ENCODE data around the gene ST6GALNAC6.

Gene ST6GALNAC6

DNA sequence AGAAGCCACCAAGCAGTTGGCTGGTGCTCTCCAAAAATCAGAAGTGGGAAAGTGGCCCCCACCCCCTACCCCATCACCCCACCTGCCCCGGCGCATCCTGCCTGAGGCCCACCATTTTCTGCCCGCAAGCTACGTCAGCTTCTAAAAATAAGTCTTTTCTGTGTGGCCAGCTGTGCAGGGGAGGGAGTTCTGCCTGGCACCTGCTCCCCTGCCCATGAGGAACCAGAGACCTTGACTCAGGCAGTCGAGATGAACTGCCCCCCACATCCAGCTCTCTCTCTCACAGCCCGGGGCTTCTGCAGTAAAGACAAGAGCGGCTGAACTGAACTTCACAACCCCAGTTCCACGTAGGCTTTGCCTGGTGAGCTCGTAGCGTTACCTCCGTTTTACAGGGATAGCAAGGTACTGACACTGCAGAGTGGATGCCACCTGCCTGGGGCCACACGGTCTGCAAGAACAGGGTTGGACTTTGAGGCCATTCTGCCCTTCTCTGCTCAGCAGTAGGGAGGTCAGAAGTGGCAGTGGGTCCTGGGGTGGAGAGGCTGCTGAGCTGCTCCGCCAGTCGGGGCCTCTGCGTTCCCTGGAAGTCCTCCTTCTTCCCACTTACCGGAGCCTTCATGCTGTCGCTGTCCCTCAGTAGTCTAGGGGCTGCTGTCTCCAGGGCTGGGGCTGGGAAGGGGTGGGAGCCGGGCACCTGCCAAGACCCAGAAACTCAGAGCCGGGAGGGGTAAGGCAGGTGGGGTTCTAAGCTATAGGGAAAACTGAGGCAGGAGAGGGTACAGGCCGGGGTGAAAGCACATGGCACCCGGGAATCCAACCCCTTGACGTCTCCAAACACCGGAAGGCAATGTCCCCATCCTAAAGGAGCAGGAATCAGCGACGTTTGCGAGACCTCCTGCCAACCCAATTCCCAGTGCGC is 16.7 kb upstream of the ST6GALNAC6 start:
- H3K36me3 ChIP-seq (ENCODE audit: control insufficient read depth, insufficient read depth, low read length), result no peaks in the 10 kb centered on the region
- H3K9me3 ChIP-seq (ENCODE audit: control insufficient read depth, low read length), result no peaks in the 10 kb centered on the region
- peak overlapping the region; percentile 46 for H3K4me3 ChIP-seq (ENCODE audit: extremely low read depth, insufficient read depth, low read length, poor library complexity, severe bottlenecking)
- no peak overlapping the region for H3K27ac ChIP-seq (ENCODE audit: low read depth, low read length, severe bottlenecking)
- WGBS, 2 experiments (ENCODE audit: insufficient coverage in 2 of 2), result 52 to 75% methylated on average over 12 to 20 of the region's 27 CpGs
- H3K4me1 ChIP-seq (ENCODE audit: control insufficient read depth, insufficient read depth, low read length, poor library complexity, severe bottlenecking), result peaks cover 30% of the 10 kb centered on the region

DNA sequence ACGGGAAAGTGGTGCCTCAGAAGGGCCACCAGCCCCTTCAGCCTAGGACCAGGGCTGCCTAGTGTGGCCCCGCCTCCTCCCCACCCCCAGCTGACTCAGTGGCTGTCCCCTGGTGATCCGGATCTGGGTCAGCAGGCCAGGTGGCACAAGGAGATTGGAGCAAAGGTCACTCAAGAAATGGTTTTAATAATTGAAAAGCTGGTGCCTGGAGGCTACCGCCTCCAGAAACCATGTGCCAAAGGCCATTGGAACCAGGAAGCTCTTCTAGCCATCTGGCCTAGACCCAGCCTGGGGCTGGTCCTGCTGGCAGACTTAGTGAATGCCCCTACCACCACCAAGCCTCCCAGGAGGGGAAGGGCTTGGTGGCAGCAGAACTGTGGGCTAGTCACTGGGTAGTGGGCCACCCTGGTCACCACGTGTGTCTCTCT is 15.9 kb upstream of the ST6GALNAC6 start:
- no peaks in the 10 kb centered on the region for H3K36me3 ChIP-seq (ENCODE audit: control insufficient read depth, insufficient read depth, low read length)
- H3K27ac ChIP-seq (ENCODE audit: low read depth, low read length, severe bottlenecking), result no peak overlapping the region
- H3K9me3 ChIP-seq (ENCODE audit: control insufficient read depth, low read length), result no peaks in the 10 kb centered on the region
- WGBS, 2 experiments (ENCODE audit: insufficient coverage in 2 of 2), result 88 to 93% methylated on average over 3 of the region's 5 CpGs
- peaks cover 30% of the 10 kb centered on the region for H3K4me1 ChIP-seq (ENCODE audit: control insufficient read depth, insufficient read depth, low read length, poor library complexity, severe bottlenecking)
- H3K4me3 ChIP-seq (ENCODE audit: extremely low read depth, insufficient read depth, low read length, poor library complexity, severe bottlenecking), result no peak overlapping the region

DNA sequence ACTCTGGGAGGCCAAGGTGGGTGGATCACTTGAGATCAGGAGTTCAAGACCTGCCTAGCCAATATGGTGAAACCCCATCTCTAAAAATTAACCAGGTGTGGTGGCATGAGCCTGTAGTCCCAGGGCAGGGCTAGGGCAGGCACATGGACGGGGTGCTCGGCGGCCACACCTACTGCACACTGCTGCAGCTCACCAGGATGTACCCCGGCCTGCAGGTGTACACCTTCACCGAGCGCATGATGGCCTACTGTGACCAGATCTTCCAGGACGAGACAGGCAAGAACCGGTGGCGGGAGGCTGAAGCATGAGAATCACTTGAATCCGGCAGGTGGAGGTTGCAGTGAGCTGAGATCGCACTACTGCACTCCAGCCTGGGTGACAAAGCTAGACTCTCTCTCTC is 14.3 kb upstream of the ST6GALNAC6 start:
- H3K9me3 ChIP-seq (ENCODE audit: control insufficient read depth, low read length), result no peaks in the 10 kb centered on the region
- peaks cover 4% of the 10 kb centered on the region for H3K36me3 ChIP-seq (ENCODE audit: control insufficient read depth, insufficient read depth, low read length)
- peaks cover 23% of the 10 kb centered on the region for H3K4me1 ChIP-seq (ENCODE audit: control insufficient read depth, insufficient read depth, low read length, poor library complexity, severe bottlenecking)
- H3K27ac ChIP-seq (ENCODE audit: low read depth, low read length, severe bottlenecking), result no peak overlapping the region
- H3K4me3 ChIP-seq (ENCODE audit: extremely low read depth, insufficient read depth, low read length, poor library complexity, severe bottlenecking), result no peak overlapping the region
- 97 to 99% methylated on average over 9 to 11 of the region's 11 CpGs for WGBS, 2 experiments (ENCODE audit: insufficient coverage in 2 of 2)

DNA sequence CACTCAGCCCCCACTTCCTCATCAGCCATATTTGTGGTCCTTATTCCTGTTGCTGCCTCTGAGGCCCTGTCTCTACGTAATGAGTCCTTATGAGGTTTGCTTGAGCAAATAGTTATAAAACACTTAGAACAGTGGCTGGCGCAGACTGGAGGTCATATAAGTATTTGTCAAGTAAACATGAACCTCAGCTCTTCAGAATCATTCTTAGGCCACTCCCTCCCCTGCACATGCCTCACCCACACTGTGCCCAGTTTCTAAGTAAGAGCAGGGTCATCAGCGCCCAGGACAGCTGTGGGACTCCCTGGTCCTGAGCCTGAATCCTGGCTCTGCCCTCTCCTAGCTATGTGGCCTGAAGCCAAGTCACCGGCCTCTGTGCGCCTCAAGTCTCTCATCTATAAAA is 13.5 kb upstream of the ST6GALNAC6 start:
- Histone ChIP-seq H3K9me3 (ENCODE audit: control insufficient read depth, low read length) (no peaks in the 10 kb centered on the region), H3K36me3 (ENCODE audit: control insufficient read depth, insufficient read depth, low read length) (peaks cover 8% of the 10 kb centered on the region), H3K4me3 (ENCODE audit: extremely low read depth, insufficient read depth, low read length, poor library complexity, severe bottlenecking) (no peak overlapping the region), H3K4me1 (ENCODE audit: control insufficient read depth, insufficient read depth, low read length, poor library complexity, severe bottlenecking) (peaks cover 16% of the 10 kb centered on the region), H3K27ac (ENCODE audit: low read depth, low read length, severe bottlenecking) (no peak overlapping the region)
- WGBS, 2 experiments (ENCODE audit: insufficient coverage in 2 of 2), result 86 to 100% methylated on average over 3 of the region's 5 CpGs

DNA sequence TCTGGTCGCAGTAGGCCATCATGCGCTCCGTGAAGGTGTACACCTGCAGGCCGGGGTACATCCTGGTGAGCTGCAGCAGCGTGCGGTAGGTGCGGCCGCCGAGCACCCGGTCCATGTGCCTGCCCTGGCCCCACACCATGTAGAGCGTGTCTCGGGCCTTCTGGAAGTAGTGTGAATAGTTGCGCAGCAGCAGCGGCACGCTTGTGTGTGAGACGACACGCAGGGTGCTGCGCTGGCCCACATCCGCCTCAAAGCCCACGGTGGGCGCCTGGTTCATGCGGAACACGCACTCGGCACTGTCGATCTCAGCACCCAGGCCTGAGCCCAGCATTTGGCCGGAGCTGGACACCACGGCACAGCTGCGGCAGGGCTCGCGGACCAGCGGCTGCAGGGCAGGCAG is 12.9 kb upstream of the ST6GALNAC6 start:
- WGBS, 2 experiments (ENCODE audit: insufficient coverage in 2 of 2), result 93 to 97% methylated on average over 31 of the region's 31 CpGs
- H3K4me3 ChIP-seq (ENCODE audit: extremely low read depth, insufficient read depth, low read length, poor library complexity, severe bottlenecking), result no peak overlapping the region
- H3K27ac ChIP-seq (ENCODE audit: low read depth, low read length, severe bottlenecking), result no peak overlapping the region
- H3K36me3 ChIP-seq (ENCODE audit: control insufficient read depth, insufficient read depth, low read length), result peaks cover 8% of the 10 kb centered on the region
- H3K9me3 ChIP-seq (ENCODE audit: control insufficient read depth, low read length), result no peaks in the 10 kb centered on the region
- peaks cover 11% of the 10 kb centered on the region for H3K4me1 ChIP-seq (ENCODE audit: control insufficient read depth, insufficient read depth, low read length, poor library complexity, severe bottlenecking)

DNA sequence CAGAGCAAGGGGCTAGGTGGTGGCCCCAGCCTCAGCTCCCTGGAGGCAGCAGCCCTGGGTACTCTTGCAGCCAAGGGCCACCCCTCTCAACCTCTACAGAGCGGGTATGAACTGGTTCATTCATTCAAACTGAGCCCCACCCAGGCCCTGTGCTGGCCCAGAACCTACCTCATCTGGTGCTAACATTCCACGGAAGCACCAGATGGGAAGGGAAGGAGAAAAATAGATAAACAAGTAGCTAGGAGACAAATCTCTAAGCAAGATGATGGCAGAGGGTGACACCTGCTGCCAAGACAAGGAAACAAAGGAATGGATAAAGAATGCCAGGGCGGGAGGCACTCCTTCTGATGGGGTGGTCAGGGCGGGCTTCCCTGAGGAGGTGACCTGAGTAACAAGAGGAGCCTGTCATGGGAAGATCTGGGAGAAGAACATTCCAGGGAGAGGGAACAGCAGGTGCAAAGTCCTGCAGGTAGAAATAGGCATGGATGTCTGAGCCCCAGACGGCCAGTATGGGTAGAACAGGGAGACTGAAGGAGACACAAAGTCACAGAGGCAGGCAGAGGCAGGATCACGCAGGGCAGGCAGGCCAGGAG is 11.3 kb upstream of the ST6GALNAC6 start:
- no peak overlapping the region for H3K4me3 ChIP-seq (ENCODE audit: extremely low read depth, insufficient read depth, low read length, poor library complexity, severe bottlenecking)
- 85 to 95% methylated on average over 4 of the region's 6 CpGs for WGBS, 2 experiments (ENCODE audit: insufficient coverage in 2 of 2)
- no peaks in the 10 kb centered on the region for H3K9me3 ChIP-seq (ENCODE audit: control insufficient read depth, low read length)
- H3K27ac ChIP-seq (ENCODE audit: low read depth, low read length, severe bottlenecking), result no peak overlapping the region
- peaks cover 6% of the 10 kb centered on the region for H3K4me1 ChIP-seq (ENCODE audit: control insufficient read depth, insufficient read depth, low read length, poor library complexity, severe bottlenecking)
- peaks cover 8% of the 10 kb centered on the region for H3K36me3 ChIP-seq (ENCODE audit: control insufficient read depth, insufficient read depth, low read length)

DNA sequence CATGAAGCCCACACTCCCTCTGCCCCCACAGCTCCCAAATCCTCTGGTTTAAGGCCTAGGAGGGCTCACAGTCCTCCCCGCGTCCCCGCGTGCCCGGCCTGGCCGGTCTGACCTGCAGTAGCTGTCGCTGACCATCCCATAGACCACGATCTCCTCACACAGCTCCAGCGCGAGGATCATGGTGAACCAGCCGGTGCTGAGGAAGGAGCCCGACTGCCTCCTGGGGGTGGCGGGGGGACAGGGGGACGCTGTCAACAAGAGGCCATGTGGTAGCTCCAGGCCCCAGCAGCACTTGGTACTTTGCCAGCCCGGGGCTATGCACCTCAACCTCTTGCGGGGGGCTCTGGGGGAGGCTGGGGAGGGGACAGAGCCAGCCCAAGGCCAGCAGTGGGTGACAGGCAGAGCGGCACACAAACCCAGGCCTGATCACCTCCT is 10.5 kb upstream of the ST6GALNAC6 start:
- Histone ChIP-seq H3K27ac (ENCODE audit: low read depth, low read length, severe bottlenecking) (no peak overlapping the region), H3K9me3 (ENCODE audit: control insufficient read depth, low read length) (no peaks in the 10 kb centered on the region), H3K36me3 (ENCODE audit: control insufficient read depth, insufficient read depth, low read length) (peaks cover 8% of the 10 kb centered on the region), H3K4me1 (ENCODE audit: control insufficient read depth, insufficient read depth, low read length, poor library complexity, severe bottlenecking) (peaks cover 8% of the 10 kb centered on the region), H3K4me3 (ENCODE audit: extremely low read depth, insufficient read depth, low read length, poor library complexity, severe bottlenecking) (no peak overlapping the region)
- WGBS, 2 experiments (ENCODE audit: insufficient coverage in 2 of 2), result 89 to 91% methylated on average over 15 to 16 of the region's 17 CpGs

DNA sequence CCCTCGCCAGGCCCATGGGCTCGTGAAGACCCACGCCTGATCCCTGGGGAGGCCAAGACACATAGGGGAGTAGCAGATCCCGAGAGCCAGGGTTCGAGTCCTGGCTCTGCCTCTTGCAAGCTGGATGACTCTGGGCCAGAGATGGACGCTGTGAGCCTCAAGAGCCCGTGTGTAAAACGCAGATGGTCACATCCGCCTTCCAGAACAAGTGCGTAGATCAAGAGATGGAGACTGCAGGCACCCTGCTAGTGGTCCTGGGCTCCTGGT is 9.2 kb upstream of the ST6GALNAC6 start:
- Histone ChIP-seq H3K4me1 (ENCODE audit: control insufficient read depth, insufficient read depth, low read length, poor library complexity, severe bottlenecking) (peaks cover 19% of the 10 kb centered on the region), H3K4me3 (ENCODE audit: extremely low read depth, insufficient read depth, low read length, poor library complexity, severe bottlenecking) (no peak overlapping the region), H3K9me3 (ENCODE audit: control insufficient read depth, low read length) (no peaks in the 10 kb centered on the region), H3K27ac (ENCODE audit: low read depth, low read length, severe bottlenecking) (no peak overlapping the region), H3K36me3 (ENCODE audit: control insufficient read depth, insufficient read depth, low read length) (peaks cover 8% of the 10 kb centered on the region)
- 91 to 93% methylated on average over 10 of the region's 10 CpGs for WGBS, 2 experiments (ENCODE audit: insufficient coverage in 2 of 2)

DNA sequence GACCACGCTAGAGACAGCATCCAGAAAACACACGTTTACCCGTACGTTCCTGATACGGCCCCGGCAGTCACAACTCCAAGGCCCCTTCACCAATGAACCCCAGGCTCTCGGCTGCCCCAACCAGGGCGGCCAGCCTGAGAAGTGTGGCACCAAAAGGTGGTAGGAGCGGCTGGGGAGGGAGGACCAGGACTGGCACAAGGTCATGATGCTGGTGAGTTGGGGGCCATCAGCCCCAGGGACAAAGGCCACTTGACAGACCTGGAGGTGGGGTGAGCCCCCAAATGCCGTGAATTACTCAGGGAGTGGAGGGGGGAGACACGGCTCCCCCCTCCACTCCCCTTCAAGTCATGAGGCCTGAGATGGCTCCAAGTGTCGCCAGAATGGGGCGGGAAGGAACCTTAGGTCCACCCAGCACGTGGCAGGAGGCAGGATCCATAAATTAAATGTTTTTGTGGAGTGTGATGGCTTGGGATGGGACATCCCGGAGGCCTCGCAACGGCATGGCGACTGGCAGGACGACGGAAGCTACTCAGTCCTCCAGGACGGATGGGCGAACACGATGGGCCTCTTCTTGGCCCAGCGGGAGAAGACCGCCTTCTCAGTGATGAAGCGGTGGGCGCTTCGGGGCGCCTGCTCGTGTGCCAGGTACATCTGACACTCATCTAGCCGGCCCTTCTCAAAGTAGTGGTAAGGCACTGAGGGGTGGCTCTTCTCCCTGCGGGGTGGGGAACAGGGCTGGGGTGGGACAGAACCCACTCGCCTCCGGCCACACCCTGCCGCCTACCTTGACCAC is 8.7 kb upstream of the ST6GALNAC6 start:
- no peak overlapping the region for H3K4me3 ChIP-seq (ENCODE audit: extremely low read depth, insufficient read depth, low read length, poor library complexity, severe bottlenecking)
- peaks cover 24% of the 10 kb centered on the region for H3K4me1 ChIP-seq (ENCODE audit: control insufficient read depth, insufficient read depth, low read length, poor library complexity, severe bottlenecking)
- peaks cover 8% of the 10 kb centered on the region for H3K36me3 ChIP-seq (ENCODE audit: control insufficient read depth, insufficient read depth, low read length)
- WGBS, 2 experiments (ENCODE audit: insufficient coverage in 2 of 2), result 93 to 94% methylated on average over 27 to 30 of the region's 35 CpGs
- no peaks in the 10 kb centered on the region for H3K9me3 ChIP-seq (ENCODE audit: control insufficient read depth, low read length)
- H3K27ac ChIP-seq (ENCODE audit: low read depth, low read length, severe bottlenecking), result no peak overlapping the region

DNA sequence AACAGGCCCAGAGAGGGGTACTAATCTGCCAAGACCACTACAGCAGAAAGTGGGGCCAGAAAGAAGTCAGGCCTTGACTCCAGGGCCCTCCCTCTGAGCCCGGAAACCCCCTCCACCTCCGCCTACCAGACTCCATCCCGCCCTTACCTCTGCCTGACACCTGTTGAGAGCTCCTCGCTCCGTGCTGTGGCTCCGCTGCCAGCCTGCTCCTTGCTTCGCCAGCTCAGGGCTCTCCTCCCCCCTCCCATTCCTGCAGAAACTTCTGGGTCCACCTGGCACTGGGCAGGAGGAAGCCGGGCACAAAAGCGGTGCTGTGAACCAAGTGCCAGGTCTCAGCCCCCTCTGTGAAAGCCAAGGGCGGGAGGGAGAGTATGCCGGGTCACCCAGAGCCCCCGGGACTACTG is 6.4 kb upstream of the ST6GALNAC6 start:
- Histone ChIP-seq H3K9me3 (ENCODE audit: control insufficient read depth, low read length) (no peaks in the 10 kb centered on the region), H3K36me3 (ENCODE audit: control insufficient read depth, insufficient read depth, low read length) (peaks cover 8% of the 10 kb centered on the region), H3K27ac (ENCODE audit: low read depth, low read length, severe bottlenecking) (no peak overlapping the region), H3K4me1 (ENCODE audit: control insufficient read depth, insufficient read depth, low read length, poor library complexity, severe bottlenecking) (peaks cover 28% of the 10 kb centered on the region), H3K4me3 (ENCODE audit: extremely low read depth, insufficient read depth, low read length, poor library complexity, severe bottlenecking) (no peak overlapping the region)
- 92 to 97% methylated on average over 7 to 9 of the region's 12 CpGs for WGBS, 2 experiments (ENCODE audit: insufficient coverage in 2 of 2)
